Neuron (in vitro differentiated cells): Measurements from ENCODE around the gene INCA1.
A peak's percentile ranks its signal among the peaks of the same experiment; 100 is the strongest.

Experiments used
- H2AFZ ChIP-seq: one replicate; pipeline ENCODE4 v1.6.1; 2013; ENCODE audit warnings: low read depth, mild to moderate bottlenecking, inconsistent platforms, low read length, moderate library complexity
- H3K27me3 ChIP-seq: one replicate; pipeline ENCODE4 v1.6.1; 2013; ENCODE audit warnings: low read length; ENCODE audit not compliant: insufficient read depth
- H3K36me3 ChIP-seq: one replicate; pipeline ENCODE4 v1.6.1; 2013; ENCODE audit warnings: low read length; ENCODE audit not compliant: insufficient read depth
- H3K4me1 ChIP-seq: one replicate; pipeline ENCODE4 v1.6.1; 2013; ENCODE audit warnings: low read length; ENCODE audit not compliant: insufficient read depth
- H3K4me3 ChIP-seq: 2 replicates; pipeline ENCODE4 v1.5.1; 2013; ENCODE audit warnings: mild to moderate bottlenecking, low read length, moderate library complexity
- H3K9me3 ChIP-seq: one replicate; pipeline ENCODE4 v1.6.1; 2013; ENCODE audit warnings: low read length

INCA1 gene

GRCh38 chr17:4973256-4974114 lies 23.8 kb downstream of the INCA1 start:
- no peak overlapping the region for H2AFZ ChIP-seq
- no peaks in the 10 kb centered on the region for H3K27me3 ChIP-seq
- H3K4me1 ChIP-seq, result peaks cover 13% of the 10 kb centered on the region
- no peaks in the 10 kb centered on the region for H3K9me3 ChIP-seq
- no peak overlapping the region for H3K4me3 ChIP-seq
- peaks cover 3% of the 10 kb centered on the region for H3K36me3 ChIP-seq

- H3K27me3 ChIP-seq, result no peaks in the 10 kb centered on the region
- peaks cover 3% of the 10 kb centered on the region for H3K36me3 ChIP-seq
- H2AFZ ChIP-seq, result no peak overlapping the region
- H3K4me3 ChIP-seq, result no peak overlapping the region
- no peaks in the 10 kb centered on the region for H3K9me3 ChIP-seq
- H3K4me1 ChIP-seq, result peaks cover 16% of the 10 kb centered on the region
These were observed 24.6 kb downstream of the INCA1 start for GRCh38 chr17:4972752-4973151.

- Histone ChIP-seq H3K27me3 (no peaks in the 10 kb centered on the region), H3K4me1 (peaks cover 16% of the 10 kb centered on the region), H3K9me3 (no peaks in the 10 kb centered on the region), H2AFZ (no peak overlapping the region), H3K36me3 (peaks cover 3% of the 10 kb centered on the region), H3K4me3 (no peak overlapping the region)
These were observed 25.0 kb downstream of the INCA1 start for GRCh38 chr17:4972322-4972721.

- Histone ChIP-seq H3K9me3 (no peaks in the 10 kb centered on the region), H3K4me1 (peaks cover 16% of the 10 kb centered on the region), H3K4me3 (no peak overlapping the region), H2AFZ (no peak overlapping the region), H3K27me3 (no peaks in the 10 kb centered on the region), H3K36me3 (peaks cover 3% of the 10 kb centered on the region)
These were observed 25.5 kb downstream of the INCA1 start for GRCh38 chr17:4971826-4972225.

- Histone ChIP-seq H3K4me3 (no peak overlapping the region), H3K4me1 (peaks cover 20% of the 10 kb centered on the region), H3K27me3 (no peaks in the 10 kb centered on the region), H3K36me3 (peaks cover 3% of the 10 kb centered on the region), H2AFZ (no peak overlapping the region), H3K9me3 (no peaks in the 10 kb centered on the region)
These were observed 27.0 kb downstream of the INCA1 start for GRCh38 chr17:4970273-4970672.

- Histone ChIP-seq H3K4me3 (peak overlapping the region; percentile 92), H2AFZ (no peak overlapping the region), H3K36me3 (peaks cover 3% of the 10 kb centered on the region), H3K9me3 (no peaks in the 10 kb centered on the region), H3K4me1 (peaks cover 20% of the 10 kb centered on the region), H3K27me3 (no peaks in the 10 kb centered on the region)
These were observed 27.7 kb downstream of the INCA1 start for GRCh38 chr17:4969551-4970173.

GRCh38 chr17:4969047-4969550 lies 28.2 kb downstream of the INCA1 start:
- H3K9me3 ChIP-seq, result no peaks in the 10 kb centered on the region
- H3K36me3 ChIP-seq, result peaks cover 3% of the 10 kb centered on the region
- H3K4me3 ChIP-seq, result peak overlapping the region; percentile 92
- peaks cover 20% of the 10 kb centered on the region for H3K4me1 ChIP-seq
- no peaks in the 10 kb centered on the region for H3K27me3 ChIP-seq
- H2AFZ ChIP-seq, result no peak overlapping the region

GRCh38 chr17:4968486-4969046 lies 28.8 kb downstream of the INCA1 start:
- Histone ChIP-seq H3K4me3 (peak overlapping the region; percentile 92), H3K27me3 (no peaks in the 10 kb centered on the region)

GRCh38 chr17:4967539-4968485 lies 29.5 kb downstream of the INCA1 start, which contains the start of gene SPAG7:
Gene SPAG7 (minus strand): TSS chr17:4967817. CDS start chr17:4967804, 13 bp downstream.
- peaks cover 20% of the 10 kb centered on the region for H3K4me1 ChIP-seq
- H2AFZ ChIP-seq, result peak within 1 kb of the TSS; percentile 24
- H3K4me3 ChIP-seq, result peak within 1 kb of the TSS; percentile 92
- H3K9me3 ChIP-seq, result no peaks in the 10 kb centered on the region
- no peaks in the 10 kb centered on the region for H3K27me3 ChIP-seq
- H3K36me3 ChIP-seq, result peaks cover 3% of the 10 kb centered on the region

More at GRCh38 chr17:4968486-4969046, 28.8 kb downstream of the INCA1 start:
- Histone ChIP-seq H3K4me1 (peaks cover 20% of the 10 kb centered on the region), H2AFZ (peak overlapping the region; percentile 24), H3K36me3 (peaks cover 3% of the 10 kb centered on the region), H3K9me3 (no peaks in the 10 kb centered on the region)

GRCh38 chr17:4966844-4967538 lies 30.3 kb downstream of the INCA1 start:
- peak overlapping the region; percentile 92 for H3K4me3 ChIP-seq
- peaks cover 3% of the 10 kb centered on the region for H3K36me3 ChIP-seq
- peaks cover 20% of the 10 kb centered on the region for H3K4me1 ChIP-seq
- H3K27me3 ChIP-seq, result no peaks in the 10 kb centered on the region
- peak overlapping the region; percentile 13 for H2AFZ ChIP-seq
- no peaks in the 10 kb centered on the region for H3K9me3 ChIP-seq

- H3K4me3 ChIP-seq, result no peak overlapping the region
- H3K36me3 ChIP-seq, result peaks cover 8% of the 10 kb centered on the region
- H3K9me3 ChIP-seq, result no peaks in the 10 kb centered on the region
- H2AFZ ChIP-seq, result no peak overlapping the region
- peaks cover 20% of the 10 kb centered on the region for H3K4me1 ChIP-seq
- H3K27me3 ChIP-seq, result no peaks in the 10 kb centered on the region
These were observed 31.9 kb downstream of the INCA1 start for GRCh38 chr17:4965311-4965986.
